Astrocyte (in vitro differentiated cells and primary cell): ENCODE results near the gene PPP1R15B.
A peak's percentile ranks its signal among the peaks of the same experiment; 100 is the strongest.

Experiments used
- EZH2 ChIP-seq: IDR thresholded peaks from 2 replicates; pipeline ENCODE4 v1.6.1; 2012; ENCODE audit warnings: mild to moderate bottlenecking, low read length, inconsistent platforms; ENCODE audit not compliant: insufficient read depth
- TF ChIP-seq, protein P1 (sequence below): IDR thresholded peaks from 2 replicates; pipeline ENCODE4 v1.5.1; 2011; ENCODE audit warnings: low read depth, mild to moderate bottlenecking, inconsistent platforms, low read length, moderate library complexity; ENCODE audit not compliant: insufficient read depth

DNA sequence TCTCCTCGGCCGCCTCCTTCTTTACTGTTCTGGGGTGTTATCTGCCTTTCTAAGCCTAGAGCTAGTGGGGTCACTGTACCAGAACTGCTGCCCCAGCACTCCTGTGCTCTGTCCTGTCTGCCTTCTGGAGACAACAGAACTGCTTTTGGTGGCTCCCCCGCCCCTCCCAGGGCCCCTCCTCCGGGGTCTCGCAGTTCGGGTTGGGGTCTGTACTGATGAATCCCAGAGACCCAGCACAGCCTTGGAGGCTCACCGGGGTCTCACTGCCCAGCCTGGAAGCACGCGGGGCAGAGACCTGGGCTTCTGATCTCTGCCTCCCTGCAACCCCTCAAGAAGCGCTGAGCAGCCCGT, 48.7 kb downstream of the PPP1R15B start:
- TF ChIP-seq, protein P1, sequence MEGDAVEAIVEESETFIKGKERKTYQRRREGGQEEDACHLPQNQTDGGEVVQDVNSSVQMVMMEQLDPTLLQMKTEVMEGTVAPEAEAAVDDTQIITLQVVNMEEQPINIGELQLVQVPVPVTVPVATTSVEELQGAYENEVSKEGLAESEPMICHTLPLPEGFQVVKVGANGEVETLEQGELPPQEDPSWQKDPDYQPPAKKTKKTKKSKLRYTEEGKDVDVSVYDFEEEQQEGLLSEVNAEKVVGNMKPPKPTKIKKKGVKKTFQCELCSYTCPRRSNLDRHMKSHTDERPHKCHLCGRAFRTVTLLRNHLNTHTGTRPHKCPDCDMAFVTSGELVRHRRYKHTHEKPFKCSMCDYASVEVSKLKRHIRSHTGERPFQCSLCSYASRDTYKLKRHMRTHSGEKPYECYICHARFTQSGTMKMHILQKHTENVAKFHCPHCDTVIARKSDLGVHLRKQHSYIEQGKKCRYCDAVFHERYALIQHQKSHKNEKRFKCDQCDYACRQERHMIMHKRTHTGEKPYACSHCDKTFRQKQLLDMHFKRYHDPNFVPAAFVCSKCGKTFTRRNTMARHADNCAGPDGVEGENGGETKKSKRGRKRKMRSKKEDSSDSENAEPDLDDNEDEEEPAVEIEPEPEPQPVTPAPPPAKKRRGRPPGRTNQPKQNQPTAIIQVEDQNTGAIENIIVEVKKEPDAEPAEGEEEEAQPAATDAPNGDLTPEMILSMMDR = no peak
- TF ChIP-seq EZH2 = peak; percentile 43
